PC-9 (cell line): ENCODE results near the gene SIK1. TPM values are rescaled to one million over a fixed set of nuclear protein-coding genes. Genes with fewer than 3 reads are reported as not detected.
"Not testable (repeated sequence)": the region's sequence is repeated elsewhere in the genome, so short reads cannot be mapped to it uniquely, and the experiment has no call there.

Source experiments
- BruUV-seq: library from RNA; stranded (reverse); fragments of 400-500 nt; replicated peaks from 2 replicates; lab custom pipeline; 2021; lab: Mats Ljungman, UMichigan
- CTCF ChIA-PET: fragments of 300-600 bp; sonication (Branson Sonifier 250); formaldehyde crosslinking; loops from one replicate; lab custom pipeline; 2022; ENCODE audit warnings: antibody characterized with exemption; lab: Charles Lee
- POLR2A ChIA-PET: fragments of 300-600 bp; sonication (Branson Sonifier 250); formaldehyde crosslinking; loops from one replicate; lab custom pipeline; 2022; ENCODE audit warnings: antibody characterized with exemption; ENCODE audit not compliant: unreplicated experiment; lab: Charles Lee
- DNase-seq, 2 experiments: peaks; one replicate each; pipeline versions ENCODE4 v3.0.0 to v3.0.0-alpha.2; 2015 to 2022; ENCODE audit warnings: mixed read lengths in 1 of 2
- H2AFZ ChIP-seq: fragments of 200-600 bp; sonication (generic); 2 replicates; pipeline ENCODE4 v1.8.1; 2017; ENCODE audit warnings: antibody characterized with exemption
- H3F3A ChIP-seq: fragments of 200-600 bp; sonication (generic); 2 replicates; pipeline ENCODE4 v1.8.1; 2017; ENCODE audit warnings: antibody characterized with exemption, mild to moderate bottlenecking, low read depth; ENCODE audit not compliant: insufficient read depth
- H3K27ac ChIP-seq: fragments of 200-600 bp; sonication (generic); 2 replicates; pipeline ENCODE4 v1.6.1; 2016; ENCODE audit warnings: mixed run types
- H3K27me3 ChIP-seq: fragments of 200-600 bp; sonication (generic); 2 replicates; pipeline ENCODE4 v1.6.1; 2016; ENCODE audit warnings: low read depth, mixed run types; ENCODE audit not compliant: insufficient read depth
- H3K36me3 ChIP-seq: fragments of 200-600 bp; sonication (generic); 2 replicates; pipeline ENCODE4 v1.6.1; 2016; ENCODE audit warnings: low read depth, mixed run types
- H3K4me1 ChIP-seq: fragments of 200-600 bp; sonication (generic); replicated peaks from 2 replicates; pipeline ENCODE4 v1.6.1; 2016; ENCODE audit warnings: mixed run types; ENCODE audit not compliant: insufficient read depth
- H3K4me2 ChIP-seq: fragments of 200-600 bp; sonication (generic); 2 replicates; pipeline ENCODE4 v1.6.1; 2017; ENCODE audit warnings: mixed run types
- H3K4me3 ChIP-seq: fragments of 200-600 bp; sonication (generic); 2 replicates; pipeline ENCODE4 v1.6.1; 2016; ENCODE audit warnings: mixed run types
- H3K79me2 ChIP-seq: fragments of 200-600 bp; sonication (generic); 2 replicates; pipeline ENCODE4 v1.6.1; 2017; ENCODE audit warnings: low read depth, mixed run types
- H3K9me2 ChIP-seq: fragments of 200-600 bp; sonication (generic); 2 replicates; pipeline ENCODE4 v1.8.1; 2017; ENCODE audit warnings: mild to moderate bottlenecking; ENCODE audit not compliant: insufficient read depth
- H3K9me3 ChIP-seq: fragments of 200-600 bp; sonication (generic); 2 replicates; pipeline ENCODE4 v1.8.1; 2016; ENCODE audit warnings: low read depth; ENCODE audit not compliant: insufficient read depth
- H4K20me1 ChIP-seq: fragments of 200-600 bp; sonication (generic); 2 replicates; pipeline ENCODE4 v1.8.1; 2017; ENCODE audit not compliant: insufficient read depth
- intact Hi-C: fragments of 100-400 bp; cut with micrococcal nuclease; formaldehyde crosslinking; loops from one replicate; pipeline ENCODE4 v1.10.0; 2022; ENCODE audit not compliant: unreplicated experiment
- total RNA-seq: library from RNA; stranded (reverse); gene quantifications from 2 replicates; pipeline ENCODE4 v1.2.3, GENCODE V29; 2021

SIK1 gene
- total RNA-seq, 1 experiment from 2014 or later, result 28.5 TPM

GRCh38 chr21:43401125-43401524, 25.8 kb downstream of the SIK1 start:
- H3K4me2 ChIP-seq, intact Hi-C loops, POLR2A ChIA-PET, CTCF ChIA-PET, H3K27me3 ChIP-seq, H3K79me2 ChIP-seq, H3K9me3 ChIP-seq, H4K20me1 ChIP-seq, H3K9me2 ChIP-seq, H3K4me3 ChIP-seq, H3K4me1 ChIP-seq, BruUV-seq, DNase-seq, H2AFZ ChIP-seq, H3K27ac ChIP-seq, H3F3A ChIP-seq, H3K36me3 ChIP-seq: not testable (repeated sequence)

- intact Hi-C loops, result not testable (repeated sequence)
Observed at GRCh38 chr21:43399595-43400015, 27.3 kb downstream of the SIK1 start.

DNA sequence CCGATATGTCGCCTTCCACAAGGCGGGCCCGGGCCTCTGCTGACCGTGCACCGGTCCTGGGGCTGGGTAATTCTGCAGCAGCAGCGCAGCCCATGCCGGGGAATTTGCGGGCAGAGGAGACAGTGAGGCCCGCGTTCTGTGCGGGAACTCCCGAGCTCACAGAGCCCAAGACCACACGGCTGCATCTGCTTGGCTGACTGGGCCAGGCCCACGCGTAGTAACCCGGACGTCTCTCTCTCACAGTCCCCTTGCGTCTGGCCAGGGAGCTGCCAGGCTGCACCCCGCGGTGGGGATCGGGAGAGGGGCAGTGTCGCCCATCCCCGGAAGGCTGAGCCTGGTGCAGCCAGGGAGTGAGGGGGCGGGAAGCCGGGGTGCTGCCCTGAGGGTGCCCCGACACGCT, 27.8 kb downstream of the SIK1 start:
- H3F3A ChIP-seq, POLR2A ChIA-PET, BruUV-seq, H4K20me1 ChIP-seq, H3K27ac ChIP-seq, CTCF ChIA-PET, H3K36me3 ChIP-seq, H3K27me3 ChIP-seq, H3K4me2 ChIP-seq, H3K4me1 ChIP-seq, intact Hi-C loops, H3K4me3 ChIP-seq, H3K79me2 ChIP-seq, H3K9me3 ChIP-seq, H3K9me2 ChIP-seq, H2AFZ ChIP-seq, DNase-seq: not testable (repeated sequence)

More at GRCh38 chr21:43399595-43400015, 27.3 kb downstream of the SIK1 start:
- H3K36me3 ChIP-seq, DNase-seq, POLR2A ChIA-PET, BruUV-seq, H3K4me3 ChIP-seq, H3F3A ChIP-seq, H3K9me3 ChIP-seq, H3K4me1 ChIP-seq, H3K27ac ChIP-seq, H3K9me2 ChIP-seq, H3K4me2 ChIP-seq, H2AFZ ChIP-seq, H3K79me2 ChIP-seq, CTCF ChIA-PET, H3K27me3 ChIP-seq, H4K20me1 ChIP-seq: not testable (repeated sequence)

GRCh38 chr21:43398533-43398932, 28.4 kb downstream of the SIK1 start:
- H3K27ac ChIP-seq, H2AFZ ChIP-seq, H3K4me1 ChIP-seq, H3F3A ChIP-seq, H3K9me3 ChIP-seq, H4K20me1 ChIP-seq, H3K9me2 ChIP-seq, DNase-seq, CTCF ChIA-PET, H3K4me2 ChIP-seq, intact Hi-C loops, POLR2A ChIA-PET, H3K4me3 ChIP-seq, H3K27me3 ChIP-seq, H3K79me2 ChIP-seq, BruUV-seq, H3K36me3 ChIP-seq: not testable (repeated sequence)

GRCh38 chr21:43398000-43398399, 28.9 kb downstream of the SIK1 start:
- H3F3A ChIP-seq, H3K9me2 ChIP-seq, H3K4me2 ChIP-seq, H4K20me1 ChIP-seq, POLR2A ChIA-PET, H3K36me3 ChIP-seq, H3K4me1 ChIP-seq, H3K9me3 ChIP-seq, CTCF ChIA-PET, DNase-seq, H3K27me3 ChIP-seq, intact Hi-C loops, H3K79me2 ChIP-seq, H3K4me3 ChIP-seq, H2AFZ ChIP-seq, BruUV-seq, H3K27ac ChIP-seq: not testable (repeated sequence)

- H3K36me3 ChIP-seq, POLR2A ChIA-PET, H3K4me3 ChIP-seq, H4K20me1 ChIP-seq, H3F3A ChIP-seq, H3K9me2 ChIP-seq, H3K27ac ChIP-seq, H3K27me3 ChIP-seq, CTCF ChIA-PET, DNase-seq, intact Hi-C loops, H2AFZ ChIP-seq, H3K4me1 ChIP-seq, H3K4me2 ChIP-seq, H3K79me2 ChIP-seq, H3K9me3 ChIP-seq: not testable (repeated sequence)
- BruUV-seq, result TSS peak; percentile 88
Observed at GRCh38 chr21:43397439-43397808, 29.5 kb downstream of the SIK1 start.

DNA sequence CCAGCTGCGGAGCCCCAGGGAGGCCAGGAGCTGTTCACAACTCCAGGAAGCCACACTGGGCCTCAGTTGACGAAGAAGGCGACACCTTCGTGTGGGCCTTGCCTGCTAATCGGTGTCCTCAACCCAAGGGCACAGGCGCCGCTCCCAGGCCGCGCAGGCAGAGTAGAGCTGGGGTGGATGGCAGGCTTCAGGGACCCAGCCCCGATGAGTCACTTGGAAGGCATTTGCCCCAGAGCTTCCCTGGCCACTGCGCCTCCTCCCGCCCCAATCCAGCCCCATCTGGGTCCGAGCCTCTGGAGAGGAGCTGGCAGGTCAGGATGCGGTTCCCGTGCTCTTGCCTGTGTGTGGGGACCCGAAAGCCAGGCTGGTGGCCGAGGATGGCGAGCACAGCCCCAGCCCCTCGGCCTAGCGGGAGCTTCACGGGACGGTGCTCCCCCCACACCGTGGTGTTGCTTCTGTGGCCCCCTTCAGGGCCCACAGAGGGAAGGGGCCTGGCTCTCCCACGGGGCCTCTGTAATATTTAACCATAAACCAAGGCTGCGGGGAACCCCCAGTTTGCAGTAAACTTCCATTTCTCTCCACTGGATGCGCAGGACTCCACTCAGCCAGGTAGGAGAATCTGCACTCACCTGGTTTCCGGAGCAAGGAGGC, 30.0 kb downstream of the SIK1 start:
- H3K36me3 ChIP-seq, H3K79me2 ChIP-seq, BruUV-seq, H3K4me2 ChIP-seq, H3K27me3 ChIP-seq, CTCF ChIA-PET, DNase-seq, intact Hi-C loops, H3K4me1 ChIP-seq, H3F3A ChIP-seq, H3K9me2 ChIP-seq, H4K20me1 ChIP-seq, POLR2A ChIA-PET, H3K4me3 ChIP-seq, H2AFZ ChIP-seq, H3K9me3 ChIP-seq, H3K27ac ChIP-seq: not testable (repeated sequence)
